ENCODE measurements around the gene NEUROD2. TPM values are rescaled to one million over a fixed set of nuclear protein-coding genes. Genes with fewer than 3 reads are reported as not detected.

NEUROD2 gene
- total and polyA plus RNA-seq, 10 of the 15 experiments (the other 5 are each of a cell fraction or from before 2014, with no cell fraction given): not detected

DNA sequence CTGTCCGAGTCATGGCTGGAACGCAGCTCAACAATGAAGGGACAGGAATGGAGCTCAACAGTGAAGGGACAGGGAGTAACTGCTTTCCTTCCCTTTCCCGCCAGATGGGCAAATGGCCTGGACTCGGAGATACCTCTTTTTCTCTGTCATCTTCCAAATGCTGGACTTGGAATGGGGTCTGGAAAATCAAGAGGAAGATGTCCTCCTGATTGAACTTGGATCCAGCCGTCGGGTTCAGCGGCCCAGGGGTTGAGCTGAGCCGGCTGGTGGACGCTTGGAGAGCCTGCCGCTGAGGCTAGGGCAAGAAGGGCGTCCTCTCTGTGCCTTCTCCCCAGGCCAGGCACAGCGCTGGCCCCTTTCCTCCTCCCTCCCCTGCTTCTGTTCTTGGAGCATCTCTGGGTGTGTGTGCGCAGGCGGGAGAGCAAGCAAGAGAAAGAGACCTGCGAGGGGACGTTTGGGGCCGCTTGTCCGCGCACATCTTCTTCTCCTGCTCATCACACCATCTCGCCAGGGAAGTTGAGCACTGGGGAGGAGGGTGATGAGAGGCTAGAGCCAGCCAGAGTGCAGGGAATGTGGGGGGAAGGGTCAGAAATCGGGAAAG, 6.6 kb downstream of the NEUROD2 start:
- 9% methylated on average over 21 of the region's 21 CpGs for WGBS (ENCODE audit: insufficient coverage, insufficient replicate concordance, low lambda C conversion rate, missing lambda C conversion rate)
- no peak for ATAC-seq
- peaks cover 6% of the 10 kb centered on the region; the same call in 1 of the 2 replicates for H3K4me1 ChIP-seq (ENCODE audit: control insufficient read depth, insufficient read depth, low read length)
- H2AFZ ChIP-seq (ENCODE audit: control insufficient read depth, low read depth, low read length): no peak overlapping the region
- no peaks in the 10 kb centered on the region for H4K20me1 ChIP-seq (ENCODE audit: control insufficient read depth, insufficient read depth)
- no peaks in the 10 kb centered on the region for H3K9me3 ChIP-seq (replicated peaks; ENCODE audit: control insufficient read depth, insufficient read depth, low read length)
- no peak overlapping the region for H3K27ac ChIP-seq (ENCODE audit: control insufficient read depth, insufficient read depth)
- FAIRE-seq: no peak
- ChIA-PET SMC1A (ENCODE audit: uncharacterized antibody, unreplicated experiment) (no interaction called here), RAD21 (ENCODE audit: unreplicated experiment) (no interaction called here), CTCF (no interaction called here), POLR2A (interaction anchor here (0.6 kb wide), 1 partner anchor 116 kb away, joined by 3 read pairs; no protein-coding TSS in a partner anchor)
- peaks cover 50 to 54% of the 10 kb centered on the region in 2 experiments for H3K27me3 ChIP-seq (replicated peaks in 1 of 2; ENCODE audit: control insufficient read depth in 2 of 2, insufficient read depth in 2 of 2, low read length in 1 of 2)
- H3K9ac ChIP-seq (ENCODE audit: control insufficient read depth, insufficient read depth, low read length): no peak overlapping the region
- intact Hi-C loops (cut with micrococcal nuclease; ENCODE audit: unreplicated experiment) (no loop called here), in situ Hi-C loops (cut with MboI) (no loop called here)
- no peak overlapping the region for H3K4me2 ChIP-seq (ENCODE audit: control insufficient read depth, insufficient read depth)
- DNase-seq (ENCODE audit: low read depth, low spot score): no peak
- H3K79me2 ChIP-seq (ENCODE audit: control insufficient read depth, insufficient read depth, low read length): no peaks in the 10 kb centered on the region
- no TSS peak for BruUV-seq (replicated peaks)
- no peak overlapping the region for H3K4me3 ChIP-seq
- no peak for TF ChIP-seq TCF3 (IDR thresholded peaks at IDR 0.05; ENCODE audit: borderline replicate concordance, insufficient read depth, low read depth, low read length)
- no peak for TF ChIP-seq JUND (IDR thresholded peaks at IDR 0.05; ENCODE audit: low read depth, low read length)
- TF ChIP-seq, protein P1, sequence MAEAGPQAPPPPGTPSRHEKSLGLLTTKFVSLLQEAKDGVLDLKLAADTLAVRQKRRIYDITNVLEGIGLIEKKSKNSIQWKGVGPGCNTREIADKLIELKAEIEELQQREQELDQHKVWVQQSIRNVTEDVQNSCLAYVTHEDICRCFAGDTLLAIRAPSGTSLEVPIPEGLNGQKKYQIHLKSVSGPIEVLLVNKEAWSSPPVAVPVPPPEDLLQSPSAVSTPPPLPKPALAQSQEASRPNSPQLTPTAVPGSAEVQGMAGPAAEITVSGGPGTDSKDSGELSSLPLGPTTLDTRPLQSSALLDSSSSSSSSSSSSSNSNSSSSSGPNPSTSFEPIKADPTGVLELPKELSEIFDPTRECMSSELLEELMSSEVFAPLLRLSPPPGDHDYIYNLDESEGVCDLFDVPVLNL (IDR thresholded peaks at IDR 0.05; ENCODE audit: low read depth, low read length): no peak
- TF ChIP-seq NFYA (IDR thresholded peaks at IDR 0.05; ENCODE audit: borderline replicate concordance, low read depth, low read length): no peak
- TF ChIP-seq ASH2L (IDR thresholded peaks at IDR 0.05; ENCODE audit: borderline replicate concordance, low read depth): no peak
- no peak for TF ChIP-seq SMAD5 (IDR thresholded peaks at IDR 0.05; ENCODE audit: low read depth)
- TF ChIP-seq PBX3 (IDR thresholded peaks at IDR 0.05; ENCODE audit: insufficient replicate concordance, low read depth, low read length): no peak
- no peak for TF ChIP-seq PML (IDR thresholded peaks at IDR 0.05; ENCODE audit: low read length)
- TF ChIP-seq, protein P2, sequence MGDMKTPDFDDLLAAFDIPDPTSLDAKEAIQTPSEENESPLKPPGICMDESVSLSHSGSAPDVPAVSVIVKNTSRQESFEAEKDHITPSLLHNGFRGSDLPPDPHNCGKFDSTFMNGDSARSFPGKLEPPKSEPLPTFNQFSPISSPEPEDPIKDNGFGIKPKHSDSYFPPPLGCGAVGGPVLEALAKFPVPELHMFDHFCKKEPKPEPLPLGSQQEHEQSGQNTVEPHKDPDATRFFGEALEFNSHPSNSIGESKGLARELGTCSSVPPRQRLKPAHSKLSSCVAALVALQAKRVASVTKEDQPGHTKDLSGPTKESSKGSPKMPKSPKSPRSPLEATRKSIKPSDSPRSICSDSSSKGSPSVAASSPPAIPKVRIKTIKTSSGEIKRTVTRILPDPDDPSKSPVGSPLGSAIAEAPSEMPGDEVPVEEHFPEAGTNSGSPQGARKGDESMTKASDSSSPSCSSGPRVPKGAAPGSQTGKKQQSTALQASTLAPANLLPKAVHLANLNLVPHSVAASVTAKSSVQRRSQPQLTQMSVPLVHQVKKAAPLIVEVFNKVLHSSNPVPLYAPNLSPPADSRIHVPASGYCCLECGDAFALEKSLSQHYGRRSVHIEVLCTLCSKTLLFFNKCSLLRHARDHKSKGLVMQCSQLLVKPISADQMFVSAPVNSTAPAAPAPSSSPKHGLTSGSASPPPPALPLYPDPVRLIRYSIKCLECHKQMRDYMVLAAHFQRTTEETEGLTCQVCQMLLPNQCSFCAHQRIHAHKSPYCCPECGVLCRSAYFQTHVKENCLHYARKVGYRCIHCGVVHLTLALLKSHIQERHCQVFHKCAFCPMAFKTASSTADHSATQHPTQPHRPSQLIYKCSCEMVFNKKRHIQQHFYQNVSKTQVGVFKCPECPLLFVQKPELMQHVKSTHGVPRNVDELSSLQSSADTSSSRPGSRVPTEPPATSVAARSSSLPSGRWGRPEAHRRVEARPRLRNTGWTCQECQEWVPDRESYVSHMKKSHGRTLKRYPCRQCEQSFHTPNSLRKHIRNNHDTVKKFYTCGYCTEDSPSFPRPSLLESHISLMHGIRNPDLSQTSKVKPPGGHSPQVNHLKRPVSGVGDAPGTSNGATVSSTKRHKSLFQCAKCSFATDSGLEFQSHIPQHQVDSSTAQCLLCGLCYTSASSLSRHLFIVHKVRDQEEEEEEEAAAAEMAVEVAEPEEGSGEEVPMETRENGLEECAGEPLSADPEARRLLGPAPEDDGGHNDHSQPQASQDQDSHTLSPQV (IDR thresholded peaks at IDR 0.05): no peak
- no peak for TF ChIP-seq WRNIP1 (IDR thresholded peaks at IDR 0.05; ENCODE audit: borderline replicate concordance, low read depth, low read length)
- no peak for TF ChIP-seq ZNF384 (IDR thresholded peaks at IDR 0.05; ENCODE audit: borderline replicate concordance, low read depth, low read length)
- no peaks in the 10 kb centered on the region for H3K36me3 ChIP-seq (ENCODE audit: control insufficient read depth in 2 of 2, insufficient read depth in 2 of 2, low read length in 1 of 2)

Data from GM12878 (cell line).